Mesothelial cell of epicardium (in vitro differentiated cells): ENCODE results near the gene CXCR6. TPM values are rescaled to one million over a fixed set of nuclear protein-coding genes. Genes with fewer than 3 reads are reported as not detected.

Source experiments
- DNase-seq, 2 experiments: peaks; one replicate each; pipeline ENCODE4 v3.0.0; 2021; ENCODE audit warnings: low spot score in 2 of 2; ENCODE audit not compliant: unreplicated experiment in 2 of 2
- H3K27ac Mint-ChIP-seq: 2 replicates; pipeline ENCODE4 v1.8.0; 2021; ENCODE audit warnings: mixed read lengths
- H3K27me3 Mint-ChIP-seq: 2 replicates; pipeline ENCODE4 v1.8.0; 2021; ENCODE audit warnings: low read depth, mixed read lengths
- H3K36me3 Mint-ChIP-seq: 2 replicates; pipeline ENCODE4 v1.8.0; 2021; ENCODE audit warnings: mixed read lengths
- H3K4me1 Mint-ChIP-seq: 2 replicates; pipeline ENCODE4 v1.8.0; 2021; ENCODE audit warnings: mixed read lengths
- H3K4me3 Mint-ChIP-seq: 2 replicates; pipeline ENCODE4 v1.8.0; 2021; ENCODE audit warnings: mild to moderate bottlenecking, moderate library complexity, mixed read lengths
- H3K9me3 Mint-ChIP-seq: 2 replicates; pipeline ENCODE4 v1.8.0; 2021; ENCODE audit warnings: mixed read lengths
- total RNA-seq: library from RNA; stranded (reverse); gene quantifications from 3 replicates; pipeline ENCODE4 v1.2.1, GENCODE V29; 2021
- TF ChIP-seq, protein P1 (sequence below): fragments of 200-600 bp; sonication (generic); IDR thresholded peaks from one replicate; pipeline ENCODE4 v1.5.0; 2021; ENCODE audit warnings: antibody characterized with exemption; ENCODE audit not compliant: unreplicated experiment

Gene CXCR6
- total RNA-seq, 1 donor from 2014 or later, result not detected

DNA sequence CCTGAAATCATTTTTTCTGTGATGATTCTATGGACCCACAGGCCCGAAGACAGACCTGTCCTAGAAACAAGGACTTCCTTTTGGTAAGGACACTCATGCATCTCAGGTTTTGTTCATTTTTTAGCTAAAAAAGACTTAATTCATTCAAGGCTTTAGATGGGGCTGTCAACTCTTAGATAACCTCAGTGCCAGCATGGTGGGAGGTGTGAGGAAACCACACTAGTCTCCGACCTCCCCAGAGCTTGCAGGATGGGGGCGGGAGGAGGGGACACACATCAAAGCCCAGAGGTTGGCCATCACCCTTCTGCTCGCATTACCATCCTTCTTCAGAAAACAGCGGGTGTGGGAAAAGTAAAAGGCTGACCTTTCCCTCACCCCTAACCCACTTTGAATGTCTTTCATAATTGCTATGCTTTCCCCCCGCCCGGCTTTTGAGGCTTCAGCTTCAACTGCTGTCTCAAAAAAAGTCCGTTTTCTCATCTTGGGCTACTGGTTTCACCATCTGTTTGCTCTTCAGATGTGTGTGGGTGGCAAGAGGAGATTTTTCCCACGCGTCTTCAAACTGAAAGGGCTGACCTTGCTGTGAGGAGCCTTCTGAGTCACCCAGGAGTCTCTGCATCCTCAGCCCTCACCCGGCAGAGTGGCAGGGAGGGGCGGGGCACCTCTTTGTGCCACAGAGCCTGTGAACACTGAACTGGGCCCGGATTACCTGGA lies 27.6 kb upstream of the CXCR6 start:
- Mint-ChIP-seq H3K36me3 (peaks cover 4% of the 10 kb centered on the region), H3K27me3 (no peaks in the 10 kb centered on the region), H3K4me1 (peaks cover 12% of the 10 kb centered on the region), H3K27ac (no peak overlapping the region), H3K9me3 (no peaks in the 10 kb centered on the region), H3K4me3 (no peak overlapping the region)
- TF ChIP-seq, protein P1, sequence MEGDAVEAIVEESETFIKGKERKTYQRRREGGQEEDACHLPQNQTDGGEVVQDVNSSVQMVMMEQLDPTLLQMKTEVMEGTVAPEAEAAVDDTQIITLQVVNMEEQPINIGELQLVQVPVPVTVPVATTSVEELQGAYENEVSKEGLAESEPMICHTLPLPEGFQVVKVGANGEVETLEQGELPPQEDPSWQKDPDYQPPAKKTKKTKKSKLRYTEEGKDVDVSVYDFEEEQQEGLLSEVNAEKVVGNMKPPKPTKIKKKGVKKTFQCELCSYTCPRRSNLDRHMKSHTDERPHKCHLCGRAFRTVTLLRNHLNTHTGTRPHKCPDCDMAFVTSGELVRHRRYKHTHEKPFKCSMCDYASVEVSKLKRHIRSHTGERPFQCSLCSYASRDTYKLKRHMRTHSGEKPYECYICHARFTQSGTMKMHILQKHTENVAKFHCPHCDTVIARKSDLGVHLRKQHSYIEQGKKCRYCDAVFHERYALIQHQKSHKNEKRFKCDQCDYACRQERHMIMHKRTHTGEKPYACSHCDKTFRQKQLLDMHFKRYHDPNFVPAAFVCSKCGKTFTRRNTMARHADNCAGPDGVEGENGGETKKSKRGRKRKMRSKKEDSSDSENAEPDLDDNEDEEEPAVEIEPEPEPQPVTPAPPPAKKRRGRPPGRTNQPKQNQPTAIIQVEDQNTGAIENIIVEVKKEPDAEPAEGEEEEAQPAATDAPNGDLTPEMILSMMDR, result no peak
- DNase-seq, result no peak

DNA sequence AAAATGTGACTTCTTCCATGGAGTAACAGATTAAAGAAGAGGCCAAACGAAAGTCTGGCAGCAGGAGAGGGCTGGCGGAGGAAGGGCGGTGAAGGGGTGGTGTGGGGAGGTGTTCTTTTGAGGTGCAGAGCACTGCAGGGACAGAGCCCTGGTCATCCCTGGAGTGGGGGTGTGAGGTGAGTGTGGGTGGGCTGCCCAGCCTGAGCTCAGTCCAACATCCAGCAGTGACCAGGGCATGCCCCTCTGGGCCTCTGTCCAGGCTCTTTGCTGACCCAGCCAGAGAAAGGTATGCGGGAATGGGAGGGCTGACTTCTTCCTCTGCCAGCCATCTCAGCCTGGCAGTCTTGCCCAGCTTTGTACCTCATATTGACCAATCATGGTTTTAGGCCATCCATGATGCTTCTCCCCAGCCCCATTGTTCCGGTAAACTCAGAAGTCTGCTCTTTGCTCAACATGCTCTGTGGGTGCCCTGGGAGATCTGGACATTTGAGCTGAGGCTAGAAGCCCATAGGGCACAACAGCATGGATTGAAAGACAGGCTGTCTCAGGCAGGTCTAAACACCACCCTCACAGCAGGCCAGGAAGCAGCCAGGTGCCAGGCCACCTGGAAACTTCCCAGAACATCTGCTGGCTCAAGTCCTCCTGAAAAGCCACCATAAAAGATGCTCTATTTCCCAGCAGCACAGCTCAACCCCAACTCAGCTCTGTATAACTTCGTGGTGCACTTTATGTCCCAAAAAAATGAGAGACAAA lies 25.9 kb upstream of the CXCR6 start:
- Mint-ChIP-seq H3K27me3 (no peaks in the 10 kb centered on the region), H3K9me3 (no peaks in the 10 kb centered on the region), H3K27ac (no peak overlapping the region), H3K36me3 (peaks cover 10% of the 10 kb centered on the region), H3K4me3 (no peak overlapping the region), H3K4me1 (peaks cover 12% of the 10 kb centered on the region)
- TF ChIP-seq, protein P1, result no peak
- DNase-seq, result no peak

DNA sequence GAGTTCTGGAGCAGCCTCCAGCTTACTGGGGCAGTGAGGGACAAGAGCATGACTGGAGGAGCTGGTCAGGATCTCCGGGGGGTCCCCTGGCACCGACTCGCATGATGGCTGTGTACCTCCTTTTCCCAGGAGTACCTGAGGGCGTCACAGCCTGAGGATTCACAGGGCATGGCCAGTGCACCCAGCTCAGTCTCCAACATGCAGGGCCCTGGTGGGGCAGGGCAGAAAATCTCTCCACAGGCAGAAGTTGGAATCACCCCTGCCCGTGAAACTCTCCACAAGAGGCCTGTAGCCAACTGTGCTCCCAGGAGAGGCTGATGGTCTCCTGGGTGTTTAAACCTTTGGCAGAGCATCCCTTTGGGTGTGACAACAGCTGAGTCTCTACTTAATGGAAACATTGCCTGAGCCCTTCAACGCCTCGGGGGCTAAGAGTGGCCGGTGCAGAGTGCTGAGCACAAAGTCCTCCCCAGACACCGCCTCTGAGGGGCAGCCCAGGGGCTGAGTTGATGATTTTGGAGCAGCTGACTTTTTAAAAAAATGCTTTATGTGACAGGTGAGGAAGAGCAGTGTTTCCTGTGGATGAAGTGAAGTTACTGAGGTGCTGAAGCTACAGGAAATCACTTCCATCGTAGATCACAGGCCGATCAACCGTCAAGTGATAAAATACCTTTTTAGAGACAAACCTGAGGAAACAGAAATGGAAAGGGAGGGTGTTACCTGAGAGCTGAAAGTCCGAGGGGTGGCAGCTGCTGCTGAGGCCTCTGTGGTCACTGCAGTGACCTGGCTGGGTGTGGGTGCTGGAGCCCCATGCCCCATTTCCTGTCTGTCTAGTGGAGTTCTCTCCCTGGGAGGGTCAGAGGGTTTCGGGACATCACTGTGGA lies 21.9 kb upstream of the CXCR6 start:
- Mint-ChIP-seq H3K27ac (no peak overlapping the region), H3K27me3 (no peaks in the 10 kb centered on the region), H3K4me3 (no peak overlapping the region), H3K9me3 (no peaks in the 10 kb centered on the region), H3K4me1 (no peaks in the 10 kb centered on the region), H3K36me3 (peaks cover 27% of the 10 kb centered on the region)
- TF ChIP-seq, protein P1, result no peak
- no peak for DNase-seq

- TF ChIP-seq, protein P1, result no peak
- H3K27ac Mint-ChIP-seq, result no peak overlapping the region
- H3K4me3 Mint-ChIP-seq, result no peak overlapping the region
- no peak for DNase-seq
- H3K9me3 Mint-ChIP-seq, result no peaks in the 10 kb centered on the region
- H3K36me3 Mint-ChIP-seq, result peaks cover 29% of the 10 kb centered on the region
- H3K4me1 Mint-ChIP-seq, result no peaks in the 10 kb centered on the region
- H3K27me3 Mint-ChIP-seq, result no peaks in the 10 kb centered on the region
Measured at GRCh38 chr3:45922039-45922326, 21.3 kb upstream of the CXCR6 start.

GRCh38 chr3:45922950-45923590 lies 20.2 kb upstream of the CXCR6 start:
- DNase-seq, result no peak
- H3K4me1 Mint-ChIP-seq, result no peaks in the 10 kb centered on the region
- H3K9me3 Mint-ChIP-seq, result no peaks in the 10 kb centered on the region
- H3K27me3 Mint-ChIP-seq, result no peaks in the 10 kb centered on the region
- TF ChIP-seq, protein P1, result no peak
- no peak overlapping the region for H3K4me3 Mint-ChIP-seq
- no peak overlapping the region for H3K27ac Mint-ChIP-seq
- peaks cover 39% of the 10 kb centered on the region for H3K36me3 Mint-ChIP-seq
